Stimulated activated naive CD8-positive, alpha-beta T cell treated with anti-CD3 and anti-CD28 coated beads, Interleukin-15, Interleukin-2, amounts not matched to agents 100 U/mL and 50 U/mL, for 24 hours (primary cell): ENCODE results near the gene SLC38A9.

Source experiments
- ATAC-seq: fragments of 150-1000 bp; cut with Tn5 transposase; one replicate; pipeline ENCODE4 v1.10.0; 2021
- DNase-seq: peaks from one replicate; pipeline ENCODE4 v3.0.0; 2021

The SLC38A9 gene

DNA sequence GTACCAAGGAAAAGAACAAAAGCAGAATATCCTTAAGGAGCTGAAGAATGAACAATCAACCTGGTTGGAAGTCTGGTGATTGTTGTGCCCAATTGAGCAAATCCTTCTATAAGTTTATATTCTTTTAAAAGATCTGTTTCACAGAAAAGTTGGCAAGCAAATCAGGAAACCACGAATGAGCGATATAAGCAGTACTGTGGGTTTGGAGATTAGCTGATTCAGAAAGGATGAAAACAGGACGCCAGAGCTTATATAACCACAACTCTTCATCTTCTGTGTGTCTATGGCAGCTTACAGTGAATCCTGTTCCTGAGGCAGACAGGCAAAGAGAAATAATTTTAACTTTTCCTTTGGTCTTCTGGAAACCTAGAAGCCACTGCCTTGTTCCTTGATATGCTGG is 61.7 kb downstream of the SLC38A9 start:
- ATAC-seq: peak; percentile 73

DNA sequence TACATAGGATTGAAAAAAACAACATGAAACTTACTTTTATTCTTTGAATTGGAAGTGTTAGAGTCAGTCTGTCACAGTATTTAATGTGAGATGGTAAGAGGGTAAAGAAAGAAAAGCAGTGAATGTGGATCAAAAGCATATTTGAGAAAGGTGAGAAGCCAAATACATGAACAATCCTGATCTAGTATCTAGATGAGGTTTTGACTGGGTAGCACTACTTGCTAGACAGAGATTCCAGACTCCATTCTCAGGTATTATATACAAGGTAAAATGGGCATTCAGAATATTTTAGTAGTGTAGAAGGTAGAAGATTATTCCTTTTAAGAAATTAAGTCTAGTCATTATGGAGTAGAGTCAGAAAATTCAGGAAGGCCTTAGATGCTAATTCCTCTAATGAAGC is 62.2 kb downstream of the SLC38A9 start:
- ATAC-seq: no peak
- DNase-seq: no peak

More for the DNA sequence above, 61.7 kb downstream of the SLC38A9 start:
- no peak for DNase-seq

DNA sequence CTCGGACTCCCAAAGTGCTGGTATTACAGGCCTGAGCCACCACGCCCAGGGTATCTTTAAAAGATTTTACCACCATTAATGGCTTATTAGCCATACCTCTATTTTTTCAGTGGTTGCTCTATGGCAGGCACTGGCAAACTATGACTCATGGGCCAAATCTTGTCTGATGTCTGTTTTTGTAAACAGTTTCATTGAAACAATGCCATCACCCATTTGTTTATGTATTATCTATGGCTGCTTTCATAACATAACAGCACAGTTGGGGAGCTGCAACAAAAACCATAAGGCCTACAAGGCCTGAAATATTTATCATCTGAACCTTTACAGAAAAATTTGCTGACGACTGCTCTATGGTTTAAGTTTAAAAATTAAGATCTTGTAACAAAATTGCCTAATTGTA is 66.8 kb downstream of the SLC38A9 start:
- DNase-seq (no peak), ATAC-seq (no peak)

DNA sequence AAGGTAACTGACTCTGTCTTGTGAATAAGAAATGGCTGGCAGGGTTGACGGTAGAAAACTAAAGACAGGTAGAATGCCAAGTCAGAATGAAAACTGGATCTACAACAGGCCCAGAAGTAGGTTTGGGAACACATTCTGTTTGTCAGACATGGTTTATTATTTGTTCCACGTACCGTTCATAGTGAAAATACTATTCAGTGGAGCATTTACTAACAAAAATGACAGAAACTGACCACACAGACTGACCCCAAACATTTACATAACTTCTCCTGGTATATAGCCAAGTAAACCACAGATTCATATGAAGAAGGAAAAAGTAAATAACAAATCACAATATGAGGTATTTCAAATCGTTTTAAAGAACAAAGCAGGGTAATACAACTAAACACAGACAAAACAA is 73.7 kb downstream of the SLC38A9 start:
- DNase-seq: no peak
- ATAC-seq: no peak

DNA sequence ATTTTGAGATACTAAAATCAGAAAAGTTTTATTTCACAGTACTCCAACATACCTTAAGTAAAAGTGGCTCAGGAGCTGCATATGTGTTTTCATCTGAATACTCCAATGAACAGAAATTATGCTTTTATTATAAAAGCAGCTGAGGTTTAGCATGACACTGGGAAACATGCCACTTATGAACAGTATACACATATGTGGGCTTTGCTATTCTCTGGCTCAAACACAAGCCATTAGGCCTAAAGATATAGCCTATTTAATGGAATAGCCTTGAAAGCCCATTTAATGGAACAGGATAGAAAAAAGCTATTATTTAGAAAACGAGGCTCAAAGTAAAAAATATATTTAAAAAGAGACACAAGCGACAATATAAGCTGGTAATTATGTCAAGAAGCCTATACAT is 74.1 kb downstream of the SLC38A9 start:
- no peak for ATAC-seq
- DNase-seq: no peak

DNA sequence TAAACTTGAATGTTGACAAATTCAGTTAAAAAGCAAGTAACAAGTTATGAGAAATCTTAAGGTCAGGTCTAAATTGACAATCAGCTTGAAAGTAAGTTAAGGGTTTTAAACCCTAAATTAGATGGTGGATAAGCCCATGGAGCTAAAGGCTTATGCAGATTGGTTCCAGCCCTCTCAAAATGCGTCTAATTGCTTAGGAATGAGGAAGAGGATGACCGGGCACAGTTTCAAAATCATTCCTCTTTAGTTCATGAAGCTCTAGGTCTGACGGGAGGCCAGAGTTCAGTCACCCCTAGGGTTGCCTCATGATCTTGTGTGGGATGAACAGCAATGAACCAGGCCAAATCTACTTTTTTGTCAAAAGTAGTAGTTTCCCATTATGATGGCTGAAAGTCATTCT is 75.4 kb downstream of the SLC38A9 start:
- no peak for ATAC-seq
- no peak for DNase-seq

DNA sequence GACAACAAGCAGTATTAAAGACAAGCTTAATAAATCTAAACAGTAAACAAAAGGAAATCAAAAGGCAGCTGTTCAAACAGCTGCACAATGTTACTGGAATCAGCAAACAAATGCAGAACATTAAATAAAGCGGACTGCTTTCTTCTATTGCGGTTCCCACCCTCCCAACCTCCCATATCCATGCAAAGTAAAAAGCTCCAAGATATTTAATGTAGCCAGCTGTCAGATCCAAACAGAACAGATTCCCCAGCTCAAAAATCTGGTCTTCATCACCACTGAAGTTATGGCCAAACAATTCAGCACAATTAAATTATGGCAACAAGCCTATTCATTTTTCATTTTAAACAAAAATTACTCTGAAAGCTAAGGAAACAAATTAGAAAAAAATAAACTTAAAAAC is 75.9 kb downstream of the SLC38A9 start:
- DNase-seq: no peak
- no peak for ATAC-seq

DNA sequence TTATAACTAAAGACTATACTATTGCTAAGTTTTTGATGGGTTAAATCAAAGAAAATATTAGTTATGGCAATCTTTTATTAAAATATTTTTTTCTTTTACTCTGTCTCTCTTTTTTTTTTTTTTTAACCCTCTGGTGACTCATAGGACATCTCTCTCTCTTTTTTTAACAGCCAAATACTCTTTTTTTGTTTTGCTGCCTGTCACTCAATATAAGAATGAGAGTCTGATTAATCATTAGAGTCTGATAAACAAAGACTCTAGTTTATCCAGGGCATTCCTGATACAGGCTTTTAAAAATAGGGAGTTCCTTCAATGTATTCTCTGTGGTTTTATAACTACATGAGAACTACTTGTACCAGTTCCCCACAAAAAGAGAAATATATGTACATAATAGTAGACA is 77.3 kb downstream of the SLC38A9 start:
- ATAC-seq (no peak), DNase-seq (no peak)

DNA sequence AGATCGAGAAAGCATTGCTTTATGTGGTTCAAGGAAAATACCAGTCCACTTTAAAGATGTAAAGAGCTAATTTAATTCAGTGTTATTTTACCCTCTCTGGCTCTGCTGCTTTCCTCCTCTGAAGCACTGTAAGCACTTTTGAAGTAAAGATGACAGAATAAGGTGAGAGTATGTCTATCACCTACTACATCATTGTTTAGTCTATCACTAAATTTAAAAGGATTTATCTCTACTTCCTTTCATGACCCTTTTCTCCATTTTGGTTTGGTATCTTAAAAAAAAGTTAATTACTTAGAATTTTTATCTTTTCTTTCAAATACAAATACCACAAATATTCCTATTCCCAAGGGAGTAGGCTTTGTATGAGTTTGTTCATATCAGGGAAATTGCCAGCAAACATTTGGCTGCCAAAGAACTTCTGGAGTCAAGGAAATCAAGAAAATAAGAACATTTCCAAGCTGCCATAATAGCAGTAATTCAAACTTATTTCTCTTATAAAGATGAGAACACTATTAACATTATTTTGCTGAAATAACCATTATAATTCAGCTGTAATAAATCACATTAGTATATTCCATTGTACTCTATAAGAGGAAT is 77.8 kb downstream of the SLC38A9 start:
- ATAC-seq (no peak), DNase-seq (no peak)

DNA sequence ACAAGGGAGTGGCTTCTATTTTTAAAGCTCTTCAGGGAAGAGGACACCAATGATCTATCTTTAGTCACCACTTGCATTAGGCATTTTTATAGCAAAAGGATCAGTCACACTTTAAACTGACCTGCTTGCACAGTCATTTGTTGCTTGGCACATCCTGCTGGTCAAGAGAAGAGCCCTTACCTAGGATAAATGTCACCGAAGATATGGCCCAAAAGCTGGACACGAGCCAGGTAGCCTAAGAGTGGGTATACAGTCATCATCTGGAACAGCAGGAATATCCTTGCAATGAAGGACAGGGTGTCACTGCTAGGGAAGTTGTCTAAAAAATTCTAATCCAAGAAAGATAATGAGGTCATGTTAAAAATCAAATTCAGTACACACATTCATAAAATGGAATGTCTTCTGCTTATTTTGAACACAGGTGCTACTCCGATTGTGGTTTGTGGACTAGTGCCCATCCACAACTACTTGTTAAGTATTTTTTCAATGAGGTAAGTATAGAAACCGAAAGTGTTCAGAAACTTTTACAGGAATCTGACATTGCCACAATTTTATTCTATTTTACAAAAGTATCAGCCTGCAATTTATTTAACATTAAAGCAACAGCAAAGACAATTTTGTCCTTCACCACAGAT is 78.4 kb downstream of the SLC38A9 start:
- DNase-seq (no peak), ATAC-seq (no peak)

DNA sequence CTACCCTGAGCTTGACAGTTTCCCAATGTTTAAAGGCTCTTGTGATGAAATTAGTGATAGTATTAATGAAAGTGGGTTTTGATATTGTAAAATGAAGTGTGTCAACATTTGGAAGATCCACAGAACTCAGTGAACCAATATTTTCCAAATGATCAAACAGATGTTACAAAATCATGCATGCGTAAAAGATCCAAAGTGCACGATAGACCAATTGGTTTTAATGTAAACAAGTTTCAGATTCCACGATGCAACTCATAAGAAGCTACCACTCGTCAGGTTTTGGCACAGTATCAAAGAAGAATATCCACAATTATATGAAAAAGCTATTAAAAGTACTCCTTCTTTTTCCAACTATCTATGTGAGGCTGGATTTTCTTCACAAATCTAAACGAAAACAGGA is 82.3 kb downstream of the SLC38A9 start:
- ATAC-seq (no peak), DNase-seq (no peak)

DNA sequence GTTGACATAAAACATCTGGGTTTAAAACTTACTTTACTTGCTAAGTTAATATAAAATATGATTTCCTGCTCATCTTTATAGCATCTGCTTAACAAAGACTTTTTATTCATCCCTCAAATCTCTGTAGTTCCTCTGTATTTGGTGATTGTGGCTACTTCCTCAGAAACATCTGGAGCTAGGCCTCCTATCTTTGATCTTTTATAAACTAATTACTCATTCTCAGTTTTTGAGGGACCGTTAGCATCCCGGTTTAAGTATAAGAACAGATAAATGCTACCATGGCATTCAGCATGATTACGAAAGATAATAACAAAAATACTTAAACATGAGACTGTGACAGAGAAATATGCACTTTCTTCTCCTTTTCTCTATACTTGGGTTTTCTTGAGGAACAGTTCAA is 85.3 kb downstream of the SLC38A9 start:
- ATAC-seq (no peak), DNase-seq (no peak)

DNA sequence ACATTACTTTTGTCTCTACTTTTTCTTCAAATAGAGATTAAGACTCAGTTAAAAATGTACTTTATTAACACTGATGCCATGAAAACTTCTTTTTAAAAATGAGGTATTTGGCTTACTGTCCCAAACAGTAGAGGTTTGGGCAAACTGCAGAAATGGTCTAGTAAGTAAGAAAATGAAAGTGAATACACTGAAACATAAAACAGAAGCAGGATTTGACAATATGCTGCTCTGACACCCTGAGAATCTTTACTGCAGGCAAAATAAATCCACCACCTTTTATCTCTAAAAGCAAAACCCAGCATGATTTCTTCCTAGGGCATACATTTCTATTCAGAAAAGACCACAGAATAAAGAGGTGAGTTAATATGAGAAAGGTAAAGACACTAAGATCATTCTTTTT is 86.2 kb downstream of the SLC38A9 start:
- DNase-seq (no peak), ATAC-seq (no peak)

DNA sequence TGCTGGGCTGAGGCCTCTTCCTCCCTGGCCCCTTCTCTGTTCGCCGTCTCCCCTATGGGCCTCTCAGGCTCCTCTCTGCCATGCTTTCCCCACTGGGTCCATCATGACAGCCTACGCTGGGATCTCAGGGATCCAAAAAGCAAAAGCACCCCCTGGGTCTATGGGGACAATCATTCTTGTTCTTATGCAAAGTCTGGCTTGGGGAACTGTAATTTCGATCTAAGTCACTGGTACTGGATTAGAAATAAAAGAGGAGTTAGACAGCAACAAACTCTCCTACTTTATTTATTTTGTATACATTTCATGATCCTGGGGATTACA is 86.6 kb downstream of the SLC38A9 start:
- ATAC-seq: no peak
- DNase-seq: no peak

DNA sequence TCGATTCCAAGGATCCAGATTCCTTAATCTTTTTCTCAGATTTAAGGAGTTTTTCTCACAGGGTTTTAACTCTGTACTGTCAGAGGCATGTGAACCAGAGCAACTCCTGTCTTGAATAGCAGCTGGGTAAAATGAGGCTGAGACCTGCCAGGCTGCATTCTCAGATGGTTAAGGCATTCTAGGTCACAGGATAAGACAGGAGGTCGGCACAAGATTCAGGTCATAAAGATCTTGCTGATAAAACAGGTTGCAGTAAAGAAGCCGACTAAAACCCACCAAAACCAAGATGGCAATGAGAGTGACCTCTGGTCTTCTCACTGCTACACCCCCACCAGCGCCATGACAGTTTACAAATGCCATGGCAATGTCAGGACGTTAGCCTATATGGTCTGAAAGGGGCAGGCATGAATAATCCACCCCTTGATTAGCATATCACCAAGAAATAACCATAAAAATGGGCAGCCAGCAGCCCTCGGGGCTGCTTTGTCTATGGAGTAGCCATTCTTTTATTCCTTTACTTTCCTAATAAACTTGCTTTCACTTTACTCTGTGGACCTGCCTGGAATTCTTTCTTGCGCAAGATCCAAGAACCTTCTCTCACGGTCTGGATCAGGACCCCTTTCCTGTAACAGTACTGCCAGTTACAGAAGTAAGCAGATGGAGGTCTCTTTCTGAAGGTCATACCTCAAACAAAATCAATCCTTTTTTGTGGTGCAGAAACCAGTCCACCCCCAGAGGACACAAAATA is 87.1 kb downstream of the SLC38A9 start:
- ATAC-seq: no peak
- no peak for DNase-seq

DNA sequence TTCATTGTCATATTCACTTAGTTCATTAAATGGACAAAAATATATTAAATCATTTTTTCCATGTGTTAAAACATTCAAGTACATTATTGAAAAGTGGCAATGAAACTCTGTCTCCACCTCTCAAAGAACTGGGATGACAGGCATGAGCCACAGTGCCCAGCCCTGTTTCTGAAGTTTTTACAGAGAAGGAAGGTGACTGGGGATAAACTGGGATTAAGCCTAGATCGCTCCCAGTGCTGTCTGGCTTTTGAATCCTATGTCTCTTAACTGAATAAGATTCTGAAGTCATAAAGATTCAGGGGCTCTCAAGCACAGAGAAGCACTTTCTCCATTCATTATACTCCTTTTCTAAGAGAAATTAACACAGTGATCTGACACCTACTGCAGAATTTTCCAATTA is 88.3 kb downstream of the SLC38A9 start:
- ATAC-seq: no peak
- no peak for DNase-seq

DNA sequence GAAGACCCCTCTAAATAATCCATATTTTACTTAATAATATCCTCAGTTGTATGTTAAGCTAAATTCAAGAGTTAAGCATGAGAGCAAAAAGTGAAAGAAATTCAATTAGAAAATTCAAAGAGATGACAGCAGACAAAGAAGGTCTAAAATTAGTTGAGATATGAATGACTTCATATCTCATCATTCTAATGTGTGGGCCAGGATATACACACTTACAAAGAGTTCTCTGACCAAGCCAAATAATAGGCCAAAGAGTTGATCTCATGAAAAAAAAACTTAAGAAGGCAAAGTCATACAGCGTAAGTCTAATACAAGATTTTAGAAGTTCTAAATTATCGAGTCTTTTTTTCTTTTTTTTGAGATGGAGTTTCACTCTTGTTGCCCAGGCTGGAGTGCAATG is 89.7 kb downstream of the SLC38A9 start:
- no peak for ATAC-seq
- no peak for DNase-seq

DNA sequence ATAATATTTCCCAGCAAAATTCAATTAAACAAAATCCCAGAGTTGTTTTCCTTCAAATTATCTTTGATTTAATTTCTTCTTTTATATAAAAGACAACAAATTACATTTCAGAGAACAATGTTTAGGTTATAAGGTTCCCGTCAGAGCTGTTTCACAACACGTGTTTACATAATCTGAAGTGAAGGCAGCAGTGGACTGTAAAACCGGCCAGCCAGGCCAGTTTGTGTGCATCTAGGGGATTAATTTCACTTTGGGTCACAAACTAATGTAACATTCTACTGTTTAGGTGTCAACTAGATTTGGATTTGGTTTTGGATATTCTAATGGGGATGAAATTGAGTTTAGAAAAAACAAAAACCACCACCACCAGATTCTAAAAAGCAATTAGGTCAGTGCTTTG is 90.9 kb downstream of the SLC38A9 start:
- DNase-seq (no peak), ATAC-seq (no peak)

DNA sequence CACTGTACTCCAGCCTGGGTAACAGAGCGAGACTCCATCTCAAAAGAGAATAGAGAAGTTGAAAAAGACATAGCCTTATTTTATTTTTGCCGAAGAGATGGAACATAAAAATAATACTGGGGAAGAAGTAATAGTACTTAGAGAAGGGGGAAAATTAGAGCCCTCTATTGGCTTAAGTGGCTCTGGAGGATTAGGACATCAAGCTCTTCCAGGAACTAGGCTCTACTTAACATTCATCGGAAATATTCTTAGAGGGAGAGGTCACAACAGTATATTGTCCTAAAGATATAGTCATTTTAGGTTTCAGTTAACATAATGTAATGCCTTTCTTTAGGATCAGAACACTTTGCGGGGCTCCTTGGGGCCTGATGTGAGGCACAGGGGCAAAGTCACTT is 91.4 kb downstream of the SLC38A9 start:
- DNase-seq (no peak), ATAC-seq (no peak)

DNA sequence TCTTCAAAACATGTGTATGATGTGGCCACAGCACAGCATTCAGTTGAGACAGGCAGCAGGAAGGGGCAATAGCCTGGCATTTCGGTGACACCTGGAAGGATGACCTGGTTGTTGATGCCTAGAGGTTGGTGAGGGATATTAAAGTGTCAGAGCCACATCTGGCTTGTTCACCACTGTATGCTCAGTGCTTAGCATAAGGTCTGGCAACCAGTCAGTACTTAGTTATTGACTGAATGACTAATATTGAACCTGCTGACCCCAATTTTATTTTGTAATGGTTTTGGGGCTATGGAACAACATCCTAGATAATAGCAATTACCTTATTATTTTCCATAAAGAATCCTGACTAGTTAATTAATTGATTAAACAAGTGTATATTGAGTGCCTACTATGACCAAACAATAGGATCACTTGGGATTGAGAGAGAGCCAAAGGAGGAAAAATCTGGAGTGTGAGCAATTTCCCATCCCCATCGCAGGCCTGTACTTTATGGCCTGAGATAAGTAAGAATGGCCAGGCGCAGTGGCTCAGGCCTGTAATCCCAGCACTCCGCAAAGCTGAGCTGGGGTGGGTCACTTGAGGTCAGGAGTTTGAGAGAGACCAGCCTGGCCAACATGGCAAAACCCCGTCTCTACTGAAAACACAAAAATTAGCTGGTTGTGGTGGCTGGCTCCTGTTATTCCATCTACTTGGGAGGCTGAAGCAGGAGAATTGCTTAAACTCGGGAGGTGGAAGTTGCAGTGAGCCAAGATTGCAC is 91.9 kb downstream of the SLC38A9 start:
- DNase-seq (no peak), ATAC-seq (no peak)

DNA sequence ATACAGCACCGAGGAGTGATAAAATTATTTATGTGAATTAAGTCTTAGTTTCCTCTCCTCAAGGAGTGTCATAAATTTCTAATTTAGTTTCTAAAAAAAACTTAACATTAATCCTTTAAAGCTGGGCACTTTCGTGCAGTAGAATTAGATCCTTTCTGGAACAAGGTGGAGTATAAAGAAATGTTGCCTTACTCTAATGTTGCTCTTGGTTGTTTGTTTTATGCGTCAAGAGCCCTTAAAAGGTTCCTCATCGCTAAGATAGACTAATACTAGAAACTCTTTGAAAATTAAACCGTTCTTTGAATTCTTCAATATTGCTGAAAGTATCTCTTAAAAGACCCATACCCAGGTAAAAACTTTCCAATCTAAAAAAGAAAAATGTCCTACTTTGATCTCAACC is 93.8 kb downstream of the SLC38A9 start:
- no peak for DNase-seq
- no peak for ATAC-seq

DNA sequence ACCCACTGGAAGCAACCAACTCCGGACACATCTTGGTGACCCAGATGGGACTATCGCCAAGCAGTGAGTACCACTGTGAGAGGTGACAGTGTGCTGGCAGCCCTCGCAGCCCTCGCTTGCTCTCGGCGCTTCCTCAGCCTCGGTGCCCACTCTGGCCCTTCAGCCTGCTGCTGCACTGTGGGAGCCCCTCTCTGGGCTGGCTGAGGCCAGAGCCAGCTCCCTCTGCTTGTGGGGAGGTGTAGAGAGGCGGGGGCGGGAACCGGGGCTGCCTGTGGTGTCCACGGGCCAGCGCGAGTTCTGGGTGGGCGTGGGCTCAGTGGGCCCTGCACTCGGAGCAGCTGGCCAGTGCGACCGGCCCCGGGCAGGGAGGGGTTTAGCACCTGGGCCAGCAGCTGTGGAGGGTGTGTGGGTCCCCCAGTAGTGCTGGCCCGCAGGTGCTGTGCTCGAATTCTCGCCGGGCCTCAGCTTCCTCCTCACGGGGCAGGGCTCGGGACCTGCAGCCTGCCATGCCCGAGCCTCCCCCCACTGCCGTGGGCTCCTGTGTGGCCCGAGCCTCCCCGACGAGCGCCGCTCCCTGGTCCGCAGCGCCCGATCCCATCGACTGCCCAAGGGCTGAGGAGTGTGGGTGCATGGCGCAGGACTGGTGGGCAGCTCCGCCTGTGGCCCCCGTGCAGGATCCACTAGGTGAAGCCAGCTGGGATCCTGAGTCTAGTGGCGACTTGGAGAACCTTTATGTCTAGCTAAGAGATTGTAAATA is 98.8 kb downstream of the SLC38A9 start:
- ATAC-seq: no peak
- DNase-seq: no peak

DNA sequence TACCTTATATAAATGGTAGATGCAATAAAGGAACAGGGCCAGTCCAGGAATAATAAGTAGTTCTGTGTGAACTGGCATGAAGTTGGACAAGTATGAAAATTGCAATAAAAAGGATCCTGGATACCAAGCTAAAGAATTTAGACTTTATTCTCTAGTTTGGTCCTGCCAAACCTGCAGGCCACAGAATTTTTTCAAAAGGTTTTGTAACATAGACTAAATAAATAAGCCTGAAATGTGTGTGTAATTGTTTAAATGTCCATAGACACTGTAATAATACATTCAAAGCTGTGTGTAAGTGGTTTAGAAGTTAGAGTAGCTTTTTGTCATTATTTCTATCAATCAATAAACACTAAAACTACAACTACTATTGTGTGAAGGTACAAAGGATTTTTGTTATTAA is 101.6 kb downstream of the SLC38A9 start:
- DNase-seq (no peak), ATAC-seq (no peak)
